Gastroesophageal sphincter (tissue), 3 donors: ENCODE data around the gene MYZAP.

ENCODE experiments used
- CTCF ChIP-seq, 4 experiments: fragments of 200-600 bp in 2 of 4; fragments of 450-650 bp in 2 of 4; sonication (generic) in 1 of 4; IDR thresholded peaks; one replicate each; pipeline ENCODE4 v1.5.1; 2017 to 2019; ENCODE audit warnings: antibody characterized with exemption in 4 of 4, mild to moderate bottlenecking in 2 of 4, moderate library complexity in 2 of 4
- POLR2A ChIP-seq, 2 donors: fragments of 450-650 bp; IDR thresholded peaks; one replicate each; pipeline ENCODE4 v1.6.1; 2017; ENCODE audit warnings: antibody characterized with exemption in 2 of 2, mild to moderate bottlenecking in 2 of 2, moderate library complexity in 1 of 2

DNA sequence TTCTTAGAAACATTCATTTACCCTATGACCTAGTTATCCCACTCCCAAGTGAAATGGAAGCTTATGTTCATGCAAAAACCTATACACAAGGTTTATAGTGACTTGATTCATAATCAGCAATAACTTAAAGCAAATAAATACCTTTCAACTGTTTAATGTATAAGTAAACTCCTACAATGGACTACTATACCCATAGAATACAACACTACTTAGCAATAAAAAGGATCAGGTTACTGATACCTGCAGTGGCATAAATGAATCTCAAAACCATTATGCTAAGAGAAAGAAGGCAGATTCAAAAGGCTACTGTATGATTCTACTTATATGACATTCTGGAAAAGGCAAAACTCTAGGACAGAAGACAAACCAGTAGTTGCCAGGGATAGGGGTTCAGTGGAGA is 106.5 kb downstream of the MYZAP start:
- TF ChIP-seq CTCF (IDR thresholded peaks at IDR 0.05) (no peak), POLR2A (IDR thresholded peaks at IDR 0.05) (no peak)
